PC-9 (cell line): ENCODE measurements around the gene SLC9A3.

Experiments
- EZH2 ChIP-seq: fragments of 200-600 bp; sonication (generic); IDR thresholded peaks from 2 replicates; pipeline ENCODE4 v1.8.0; 2017; ENCODE audit warnings: antibody characterized with exemption, low read depth
- TF ChIP-seq, protein P1 (sequence below): fragments of 200-600 bp; sonication (generic); conservative IDR thresholded peaks from 2 replicates; pipeline ENCODE4 v1.6.1; 2017; ENCODE audit warnings: mixed run types, antibody characterized with exemption, mild to moderate bottlenecking, moderate library complexity

DNA sequence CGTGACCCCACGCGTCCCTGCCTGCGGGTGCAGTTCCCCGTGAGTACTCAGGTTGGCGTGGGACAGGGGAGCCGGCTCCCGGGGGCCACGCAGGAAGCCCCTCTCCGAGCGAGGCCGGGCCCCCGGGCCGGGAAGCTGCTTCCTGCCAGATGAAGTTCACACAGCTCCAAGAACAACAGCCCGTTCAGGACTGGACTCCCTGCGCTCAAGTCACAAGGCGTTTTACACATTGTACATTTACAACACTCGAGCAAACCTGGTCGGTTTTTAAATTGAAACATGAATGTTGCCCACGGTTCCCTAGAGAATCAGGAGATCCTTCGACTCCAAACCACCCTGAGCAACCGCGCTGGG, 22.4 kb downstream of the SLC9A3 start:
- no peak for TF ChIP-seq EZH2
- TF ChIP-seq, protein P1, sequence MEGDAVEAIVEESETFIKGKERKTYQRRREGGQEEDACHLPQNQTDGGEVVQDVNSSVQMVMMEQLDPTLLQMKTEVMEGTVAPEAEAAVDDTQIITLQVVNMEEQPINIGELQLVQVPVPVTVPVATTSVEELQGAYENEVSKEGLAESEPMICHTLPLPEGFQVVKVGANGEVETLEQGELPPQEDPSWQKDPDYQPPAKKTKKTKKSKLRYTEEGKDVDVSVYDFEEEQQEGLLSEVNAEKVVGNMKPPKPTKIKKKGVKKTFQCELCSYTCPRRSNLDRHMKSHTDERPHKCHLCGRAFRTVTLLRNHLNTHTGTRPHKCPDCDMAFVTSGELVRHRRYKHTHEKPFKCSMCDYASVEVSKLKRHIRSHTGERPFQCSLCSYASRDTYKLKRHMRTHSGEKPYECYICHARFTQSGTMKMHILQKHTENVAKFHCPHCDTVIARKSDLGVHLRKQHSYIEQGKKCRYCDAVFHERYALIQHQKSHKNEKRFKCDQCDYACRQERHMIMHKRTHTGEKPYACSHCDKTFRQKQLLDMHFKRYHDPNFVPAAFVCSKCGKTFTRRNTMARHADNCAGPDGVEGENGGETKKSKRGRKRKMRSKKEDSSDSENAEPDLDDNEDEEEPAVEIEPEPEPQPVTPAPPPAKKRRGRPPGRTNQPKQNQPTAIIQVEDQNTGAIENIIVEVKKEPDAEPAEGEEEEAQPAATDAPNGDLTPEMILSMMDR = no peak
